ENCODE data around the gene EXOSC6. TPM values are rescaled to one million over a fixed set of nuclear protein-coding genes. Genes with fewer than 3 reads are reported as not detected.
"Not testable (repeated sequence)": the region's sequence is repeated elsewhere in the genome, so short reads cannot be mapped to it uniquely, and the experiment has no call there.

The EXOSC6 gene
- total RNA-seq, 1 donor from 2014 or later: 55.2 TPM

DNA sequence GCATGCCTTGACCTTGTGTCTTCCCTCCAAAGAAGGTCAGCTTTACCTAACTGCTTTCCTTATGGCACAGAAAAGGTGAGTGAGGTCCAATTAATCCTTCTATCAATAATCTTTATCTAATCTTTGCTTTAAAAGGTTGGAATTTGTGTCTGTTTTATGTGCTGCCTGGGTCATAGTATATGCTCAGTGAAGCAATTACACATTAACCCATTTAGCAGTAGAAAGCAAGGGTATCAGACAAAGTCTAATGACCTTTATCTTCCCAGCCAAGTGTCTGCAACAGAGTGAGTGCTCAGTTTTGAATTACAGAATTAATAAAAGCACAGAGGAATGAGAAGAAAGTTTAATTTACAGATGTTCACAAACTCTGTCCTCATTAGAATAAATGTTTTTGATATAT lies 25.7 kb downstream of the EXOSC6 start:
- H3K4me1 Mint-ChIP-seq (ENCODE audit: unreplicated experiment); H3K27me3 Mint-ChIP-seq (ENCODE audit: unreplicated experiment); H3K27ac Mint-ChIP-seq (ENCODE audit: unreplicated experiment); H3K9me3 Mint-ChIP-seq (ENCODE audit: unreplicated experiment); DNase-seq (ENCODE audit: extremely low spot score, unreplicated experiment); H3K4me3 Mint-ChIP-seq (ENCODE audit: unreplicated experiment): not testable (repeated sequence)
- H3K36me3 Mint-ChIP-seq (ENCODE audit: unreplicated experiment): peaks cover 33% of the 10 kb centered on the region

DNA sequence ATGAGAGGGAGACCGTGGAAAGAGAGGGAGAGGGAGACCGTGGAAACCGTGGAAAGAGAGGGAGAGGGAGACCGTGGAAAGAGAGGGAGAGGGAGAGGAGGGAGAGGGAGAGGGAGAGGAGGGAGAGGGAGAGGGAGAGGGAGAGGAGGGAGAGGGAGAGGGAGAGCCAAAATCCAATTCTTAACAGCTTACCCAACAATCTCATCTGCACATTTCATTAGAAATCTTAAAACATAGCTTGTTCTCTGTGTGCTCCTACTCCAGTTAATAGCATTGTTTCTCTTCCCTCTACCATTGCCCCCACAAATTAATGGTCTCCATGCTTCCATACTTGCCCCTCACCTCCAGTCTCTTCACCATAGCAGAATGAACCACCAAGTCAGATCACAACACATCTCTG lies 26.3 kb downstream of the EXOSC6 start:
- H3K9me3 Mint-ChIP-seq (ENCODE audit: unreplicated experiment); H3K4me3 Mint-ChIP-seq (ENCODE audit: unreplicated experiment); H3K27me3 Mint-ChIP-seq (ENCODE audit: unreplicated experiment); H3K4me1 Mint-ChIP-seq (ENCODE audit: unreplicated experiment); DNase-seq (ENCODE audit: extremely low spot score, unreplicated experiment); H3K27ac Mint-ChIP-seq (ENCODE audit: unreplicated experiment): not testable (repeated sequence)
- peaks cover 32% of the 10 kb centered on the region for H3K36me3 Mint-ChIP-seq (ENCODE audit: unreplicated experiment)

GRCh38 chr16:70224645-70225044 lies 27.1 kb downstream of the EXOSC6 start:
- H3K27ac Mint-ChIP-seq (ENCODE audit: unreplicated experiment); H3K4me1 Mint-ChIP-seq (ENCODE audit: unreplicated experiment); H3K4me3 Mint-ChIP-seq (ENCODE audit: unreplicated experiment); DNase-seq (ENCODE audit: extremely low spot score, unreplicated experiment); H3K9me3 Mint-ChIP-seq (ENCODE audit: unreplicated experiment); H3K27me3 Mint-ChIP-seq (ENCODE audit: unreplicated experiment): not testable (repeated sequence)
- peaks cover 35% of the 10 kb centered on the region for H3K36me3 Mint-ChIP-seq (ENCODE audit: unreplicated experiment)

GRCh38 chr16:70223971-70224513 lies 27.7 kb downstream of the EXOSC6 start:
- H3K9me3 Mint-ChIP-seq (ENCODE audit: unreplicated experiment); H3K4me1 Mint-ChIP-seq (ENCODE audit: unreplicated experiment); H3K27me3 Mint-ChIP-seq (ENCODE audit: unreplicated experiment); H3K4me3 Mint-ChIP-seq (ENCODE audit: unreplicated experiment); DNase-seq (ENCODE audit: extremely low spot score, unreplicated experiment): not testable (repeated sequence)
- peak overlapping the region; percentile 31 for H3K27ac Mint-ChIP-seq (ENCODE audit: unreplicated experiment)
- H3K36me3 Mint-ChIP-seq (ENCODE audit: unreplicated experiment): peaks cover 33% of the 10 kb centered on the region

- Mint-ChIP-seq H3K27ac (ENCODE audit: unreplicated experiment) (peak overlapping the region; percentile 27), H3K36me3 (ENCODE audit: unreplicated experiment) (peaks cover 32% of the 10 kb centered on the region)
- not testable (repeated sequence) for DNase-seq (ENCODE audit: extremely low spot score, unreplicated experiment); H3K9me3 Mint-ChIP-seq (ENCODE audit: unreplicated experiment); H3K27me3 Mint-ChIP-seq (ENCODE audit: unreplicated experiment); H3K4me3 Mint-ChIP-seq (ENCODE audit: unreplicated experiment); H3K4me1 Mint-ChIP-seq (ENCODE audit: unreplicated experiment)
Measured at GRCh38 chr16:70223216-70223615, 28.5 kb downstream of the EXOSC6 start.

DNA sequence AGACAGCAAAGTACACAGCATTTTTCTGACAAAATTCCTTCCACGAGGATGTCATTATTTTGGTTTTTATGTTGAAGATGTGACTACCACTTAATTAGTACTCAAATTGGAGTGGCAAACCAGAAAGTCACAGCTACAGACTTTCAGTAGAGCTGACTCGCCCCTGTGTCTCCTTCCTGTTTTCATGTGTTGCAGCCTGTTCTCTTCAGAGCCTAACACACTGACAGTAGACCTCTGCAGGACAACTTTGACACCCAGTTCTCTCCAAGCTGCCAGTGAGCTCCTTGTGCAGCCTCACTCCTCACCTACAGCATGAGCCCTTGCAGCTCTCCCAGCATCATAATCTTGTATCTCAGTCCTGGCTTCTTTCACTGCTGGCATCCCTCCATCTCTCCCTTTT lies 29.2 kb downstream of the EXOSC6 start:
- H3K27me3 Mint-ChIP-seq (ENCODE audit: unreplicated experiment); DNase-seq (ENCODE audit: extremely low spot score, unreplicated experiment); H3K27ac Mint-ChIP-seq (ENCODE audit: unreplicated experiment); H3K4me1 Mint-ChIP-seq (ENCODE audit: unreplicated experiment); H3K4me3 Mint-ChIP-seq (ENCODE audit: unreplicated experiment); H3K9me3 Mint-ChIP-seq (ENCODE audit: unreplicated experiment): not testable (repeated sequence)
- H3K36me3 Mint-ChIP-seq (ENCODE audit: unreplicated experiment): peaks cover 30% of the 10 kb centered on the region

DNA sequence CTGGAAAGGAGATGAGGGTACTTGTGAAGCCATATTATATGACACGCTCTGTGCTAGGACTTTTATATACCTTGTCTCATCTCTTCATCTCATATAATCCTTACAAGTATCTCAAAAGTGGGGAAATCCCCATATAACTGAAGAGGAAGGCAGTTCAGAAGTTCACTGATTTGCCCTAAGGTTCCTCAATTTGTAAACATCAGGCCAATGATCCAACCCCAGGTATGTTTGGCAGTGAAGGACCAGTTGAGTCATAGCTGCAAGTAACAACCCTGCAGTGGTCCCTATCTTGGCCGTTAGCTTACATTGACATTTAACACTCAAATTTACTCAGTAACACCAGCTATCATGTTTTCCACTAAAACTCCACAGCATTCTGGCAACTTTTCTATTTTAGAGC lies 33.2 kb downstream of the EXOSC6 start:
- not testable (repeated sequence) for H3K9me3 Mint-ChIP-seq (ENCODE audit: unreplicated experiment); H3K4me1 Mint-ChIP-seq (ENCODE audit: unreplicated experiment); H3K27me3 Mint-ChIP-seq (ENCODE audit: unreplicated experiment); DNase-seq (ENCODE audit: extremely low spot score, unreplicated experiment); H3K4me3 Mint-ChIP-seq (ENCODE audit: unreplicated experiment); H3K27ac Mint-ChIP-seq (ENCODE audit: unreplicated experiment)
- peaks cover 30% of the 10 kb centered on the region for H3K36me3 Mint-ChIP-seq (ENCODE audit: unreplicated experiment)

DNA sequence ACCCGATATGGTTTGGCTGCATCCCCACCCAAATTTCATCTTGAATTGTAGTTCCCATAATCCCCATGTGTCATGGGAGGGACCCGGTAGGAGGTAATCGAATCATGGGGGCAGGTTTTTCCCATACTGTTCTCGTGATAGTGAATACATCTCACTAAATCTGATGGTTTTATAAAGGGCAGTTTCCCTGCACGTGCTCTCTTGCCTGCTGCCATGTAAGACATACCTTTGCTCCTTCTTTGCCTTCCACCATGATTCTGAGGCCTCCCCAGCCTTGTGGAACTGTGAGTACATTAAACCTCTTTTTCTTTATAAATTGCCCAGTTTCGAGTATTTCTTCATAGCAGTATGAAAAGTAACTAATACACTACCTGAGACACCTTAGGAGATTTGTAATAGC lies 45.4 kb downstream of the EXOSC6 start:
- H3K4me3 Mint-ChIP-seq (ENCODE audit: unreplicated experiment); DNase-seq (ENCODE audit: extremely low spot score, unreplicated experiment); H3K27me3 Mint-ChIP-seq (ENCODE audit: unreplicated experiment); H3K4me1 Mint-ChIP-seq (ENCODE audit: unreplicated experiment); H3K9me3 Mint-ChIP-seq (ENCODE audit: unreplicated experiment); H3K27ac Mint-ChIP-seq (ENCODE audit: unreplicated experiment): not testable (repeated sequence)
- peaks cover 17% of the 10 kb centered on the region for H3K36me3 Mint-ChIP-seq (ENCODE audit: unreplicated experiment)

DNA sequence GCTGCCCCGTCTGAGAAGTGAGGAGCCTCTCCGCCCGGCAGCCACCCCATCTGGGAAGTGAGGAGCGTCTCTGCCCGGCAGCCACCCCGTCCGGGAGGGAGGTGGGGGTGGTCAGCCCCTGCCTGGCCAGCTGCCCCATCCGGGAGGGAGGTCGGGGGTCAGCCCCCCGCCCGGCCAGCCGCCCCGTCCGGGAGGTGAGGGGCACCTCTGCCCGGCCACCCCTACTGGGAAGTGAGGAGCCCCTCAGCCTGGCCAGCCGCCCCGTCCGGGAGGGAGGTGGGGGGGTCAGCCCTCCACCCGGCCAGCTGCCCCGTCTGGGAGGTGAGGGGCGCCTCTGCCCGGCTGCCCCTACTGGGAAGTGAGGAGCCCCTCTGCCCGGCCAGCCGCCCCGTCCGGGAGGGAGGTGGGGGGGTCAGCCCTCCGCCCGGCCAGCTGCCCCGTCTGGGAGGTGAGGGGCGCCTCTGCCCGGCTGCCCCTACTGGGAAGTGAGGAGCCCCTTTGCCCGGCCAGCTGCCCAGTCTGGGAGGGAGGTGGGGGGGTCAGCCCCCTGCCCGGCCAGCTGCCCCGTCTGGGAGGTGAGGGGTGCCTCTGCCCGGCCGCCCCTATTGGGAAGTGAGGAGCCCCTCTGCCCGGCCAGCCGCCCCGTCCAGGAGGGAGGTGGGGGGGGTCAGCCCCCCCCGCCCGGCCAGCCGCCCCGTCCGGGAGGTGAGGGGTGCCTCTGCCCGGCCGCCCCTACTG lies 46.9 kb downstream of the EXOSC6 start:
- not testable (repeated sequence) for H3K27me3 Mint-ChIP-seq (ENCODE audit: unreplicated experiment); H3K27ac Mint-ChIP-seq (ENCODE audit: unreplicated experiment); H3K4me3 Mint-ChIP-seq (ENCODE audit: unreplicated experiment); H3K4me1 Mint-ChIP-seq (ENCODE audit: unreplicated experiment); H3K9me3 Mint-ChIP-seq (ENCODE audit: unreplicated experiment); DNase-seq (ENCODE audit: extremely low spot score, unreplicated experiment)
- H3K36me3 Mint-ChIP-seq (ENCODE audit: unreplicated experiment): peaks cover 11% of the 10 kb centered on the region

GRCh38 chr16:70204010-70204409 lies 47.7 kb downstream of the EXOSC6 start:
- H3K9me3 Mint-ChIP-seq (ENCODE audit: unreplicated experiment); H3K4me3 Mint-ChIP-seq (ENCODE audit: unreplicated experiment); H3K27ac Mint-ChIP-seq (ENCODE audit: unreplicated experiment); H3K4me1 Mint-ChIP-seq (ENCODE audit: unreplicated experiment); DNase-seq (ENCODE audit: extremely low spot score, unreplicated experiment); H3K36me3 Mint-ChIP-seq (ENCODE audit: unreplicated experiment); H3K27me3 Mint-ChIP-seq (ENCODE audit: unreplicated experiment): not testable (repeated sequence)

DNA sequence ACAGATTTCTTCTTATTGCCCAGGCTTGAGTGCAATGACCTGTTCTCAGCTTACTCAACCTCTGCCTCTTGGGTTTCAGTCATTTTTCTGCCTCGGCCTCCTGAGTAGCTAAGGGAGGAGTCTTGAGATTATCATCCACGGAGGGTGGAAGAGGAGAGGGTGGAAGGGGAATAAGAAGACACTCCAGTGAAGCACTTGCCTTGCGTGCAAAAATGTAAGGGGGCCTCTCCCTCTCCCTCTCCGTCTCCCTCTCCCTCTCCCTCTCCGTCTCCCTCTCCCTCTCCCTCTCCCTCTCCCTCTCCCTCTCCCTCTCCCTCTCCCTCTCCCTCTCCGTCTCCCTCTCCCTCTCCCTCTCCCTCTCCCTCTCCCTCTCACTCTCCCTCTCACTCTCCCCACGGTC lies 48.2 kb downstream of the EXOSC6 start:
- H3K9me3 Mint-ChIP-seq (ENCODE audit: unreplicated experiment); H3K4me1 Mint-ChIP-seq (ENCODE audit: unreplicated experiment); H3K27ac Mint-ChIP-seq (ENCODE audit: unreplicated experiment); H3K36me3 Mint-ChIP-seq (ENCODE audit: unreplicated experiment); H3K4me3 Mint-ChIP-seq (ENCODE audit: unreplicated experiment); H3K27me3 Mint-ChIP-seq (ENCODE audit: unreplicated experiment); DNase-seq (ENCODE audit: extremely low spot score, unreplicated experiment): not testable (repeated sequence)

DNA sequence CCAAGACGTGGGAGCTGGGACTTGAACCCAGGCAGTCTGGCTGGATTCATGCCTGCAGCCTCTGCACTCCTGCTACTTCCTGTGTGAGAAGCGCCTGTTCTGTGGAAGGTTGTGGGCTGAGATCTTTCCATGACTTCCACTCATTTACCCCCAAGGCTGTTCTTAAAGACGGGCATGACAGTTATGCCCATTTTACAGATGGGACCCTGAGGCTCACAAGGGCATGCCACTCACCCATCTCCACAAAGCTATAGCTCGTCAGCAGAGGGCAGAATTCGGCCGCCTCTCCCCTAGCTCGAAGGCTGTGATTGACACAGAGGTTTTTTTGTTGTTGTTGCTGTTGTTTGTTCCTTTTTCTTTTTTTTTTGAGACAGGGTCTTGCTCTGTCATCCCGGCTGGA lies 51.7 kb downstream of the EXOSC6 start:
- H3K4me3 Mint-ChIP-seq (ENCODE audit: unreplicated experiment); H3K9me3 Mint-ChIP-seq (ENCODE audit: unreplicated experiment); H3K27me3 Mint-ChIP-seq (ENCODE audit: unreplicated experiment); H3K27ac Mint-ChIP-seq (ENCODE audit: unreplicated experiment); H3K4me1 Mint-ChIP-seq (ENCODE audit: unreplicated experiment); DNase-seq (ENCODE audit: extremely low spot score, unreplicated experiment); H3K36me3 Mint-ChIP-seq (ENCODE audit: unreplicated experiment): not testable (repeated sequence)
